Measurements from ENCODE around the gene PLCB3. TPM values are rescaled to one million over a fixed set of nuclear protein-coding genes. Genes with fewer than 3 reads are reported as not detected.

The PLCB3 gene
- total RNA-seq, 2 donors from 2014 or later, result 26.1 to 28.3 TPM

DNA sequence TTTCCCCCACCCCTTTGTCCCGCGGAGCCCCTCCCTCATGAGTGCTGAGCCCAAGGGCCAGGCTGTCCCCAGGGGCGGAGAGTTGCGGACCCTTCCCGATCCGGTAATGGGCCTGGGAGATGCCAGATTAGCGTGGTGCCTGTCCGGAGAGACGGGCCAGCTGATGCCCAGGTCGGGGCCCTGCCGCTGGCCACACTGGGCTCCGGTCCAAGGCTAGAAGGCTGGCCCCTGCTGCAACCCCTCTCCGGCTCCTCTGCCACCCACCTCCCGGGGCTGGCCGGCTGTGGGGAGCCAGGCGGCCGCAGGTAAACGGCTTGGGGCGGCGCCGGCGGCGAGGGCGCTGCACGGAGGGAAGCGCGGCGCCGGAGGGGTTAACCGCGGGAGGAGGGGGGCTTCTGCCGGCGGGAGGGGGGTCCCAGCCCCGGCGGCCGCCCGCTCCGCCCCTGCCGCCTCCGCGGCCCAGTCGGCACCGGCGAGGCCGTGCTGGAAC is 40.0 kb downstream of the PLCB3 start, which contains the start of gene KCNK4:
KCNK4 (plus strand) TSS at position 41 of the 490 bp plus-strand sequence. CDS start 1,717 bp downstream, outside the sequence.
- peak; percentile 77 for DNase-seq (ENCODE audit: low spot score)
- intact Hi-C loops (cut with DNase I), result loop anchor here in 1 of 2 donors (10.0 kb wide), 1 partner anchor 87 kb away; the partner anchor contains the start of gene FERMT3

DNA sequence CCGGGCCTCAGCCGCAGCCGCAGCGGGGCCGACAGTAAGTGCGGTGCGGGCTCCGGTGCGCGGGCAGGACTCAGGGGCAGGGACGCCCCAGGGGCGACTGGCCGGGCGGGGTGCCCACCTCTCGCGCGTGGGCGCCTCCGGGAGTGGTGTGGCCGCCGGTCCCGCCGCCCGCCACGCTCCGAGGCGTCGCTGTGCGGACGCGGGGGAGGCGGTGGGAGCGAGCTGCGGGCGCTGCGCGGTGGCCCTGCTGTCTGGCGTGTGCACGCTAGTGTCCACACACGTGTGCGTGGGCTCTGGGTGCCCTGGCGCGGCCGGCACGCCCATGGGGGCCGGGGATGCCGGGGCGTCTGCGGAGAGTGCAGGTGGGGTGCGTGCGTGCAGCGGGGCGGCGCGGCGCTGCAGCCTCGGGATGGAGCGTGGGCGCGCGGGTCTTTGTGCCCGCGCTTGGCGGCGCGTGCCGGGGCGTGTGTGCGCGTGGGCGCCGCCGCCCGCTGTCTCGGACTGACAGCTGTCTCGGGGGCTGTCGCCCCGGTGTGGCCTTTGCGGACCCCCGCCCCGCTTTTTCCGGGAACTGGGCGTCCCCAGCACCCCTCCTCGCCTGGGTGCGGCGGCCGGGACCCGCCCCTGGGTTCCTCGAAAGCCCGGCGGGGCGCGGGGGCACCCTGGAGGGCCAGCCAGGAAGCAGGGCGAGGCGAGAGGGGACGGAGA is 40.6 kb downstream of the PLCB3 start:
- intact Hi-C loops (cut with DNase I), result loop anchor here in 1 of 2 donors (10.0 kb wide), 1 partner anchor 87 kb away; the partner anchor contains the start of gene FERMT3
- no peak for DNase-seq (ENCODE audit: low spot score)

DNA sequence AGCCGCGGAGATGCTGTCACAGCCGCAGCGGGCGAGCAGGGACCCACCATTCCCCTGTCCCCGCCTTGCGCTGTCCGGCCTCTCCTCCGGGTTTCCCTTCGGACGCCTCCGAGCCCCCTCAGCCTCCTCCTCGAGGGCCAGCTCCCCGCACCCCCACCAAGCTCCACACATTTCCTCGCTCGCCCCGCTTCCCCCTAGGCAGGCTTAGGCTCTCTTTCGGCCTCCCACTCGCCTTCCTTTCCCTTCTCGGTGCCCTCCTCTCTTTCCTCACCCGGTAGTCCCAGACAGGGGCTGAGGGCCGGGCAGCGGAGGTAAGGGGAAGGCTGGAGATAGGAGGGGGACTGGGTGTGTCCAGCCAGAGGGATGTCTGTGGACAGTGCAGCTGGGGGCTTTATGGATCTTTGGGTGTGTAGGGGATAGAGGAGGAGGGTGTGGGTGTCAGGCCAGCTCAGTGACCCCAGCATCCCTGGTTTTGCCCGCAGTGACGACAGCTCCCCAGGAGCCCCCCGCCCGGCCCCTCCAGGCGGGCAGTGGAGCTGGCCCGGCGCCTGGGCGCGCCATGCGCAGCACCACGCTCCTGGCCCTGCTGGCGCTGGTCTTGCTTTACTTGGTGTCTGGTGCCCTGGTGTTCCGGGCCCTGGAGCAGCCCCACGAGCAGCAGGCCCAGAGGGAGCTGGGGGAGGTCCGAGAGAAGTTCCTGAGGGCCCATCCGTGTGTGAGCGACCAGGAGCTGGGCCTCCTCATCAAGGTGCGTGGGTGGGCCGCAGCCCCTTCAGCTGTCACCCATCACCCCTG is 41.3 kb downstream of the PLCB3 start:
- DNase-seq (ENCODE audit: low spot score), result no peak
- intact Hi-C loops (cut with DNase I), result loop anchor here in 1 of 2 donors (10.0 kb wide), 1 partner anchor 88 kb away; the partner anchor contains the start of gene FERMT3

DNA sequence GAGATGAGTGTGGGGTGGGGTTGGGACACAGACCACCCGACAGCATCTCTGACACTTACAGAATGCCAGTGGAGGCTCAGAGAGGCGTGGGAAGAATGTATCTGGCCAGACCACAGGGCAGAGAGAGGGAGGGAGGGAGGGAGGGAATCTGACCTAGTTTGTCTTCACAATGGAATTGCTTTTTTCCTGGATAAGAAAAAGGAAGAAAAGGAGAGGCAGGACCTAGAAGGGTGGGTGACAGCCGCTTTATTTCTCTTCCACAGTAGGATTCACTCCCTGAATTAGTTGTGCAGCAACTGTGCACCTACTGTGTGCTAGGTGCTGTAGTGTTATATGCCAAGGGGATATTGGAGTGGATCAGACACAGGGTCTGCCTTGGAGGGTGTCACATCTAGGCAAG is 43.4 kb downstream of the PLCB3 start:
- intact Hi-C loops (cut with DNase I), result loop anchor here in 1 of 2 donors (10.0 kb wide), 1 partner anchor 90 kb away; the partner anchor contains the start of gene FERMT3
- DNase-seq (ENCODE audit: low spot score), result no peak

GRCh38 chr11:64295760-64296159 is 44.4 kb downstream of the PLCB3 start:
- intact Hi-C loops (cut with DNase I), result loop anchor here in 1 of 2 donors (10.0 kb wide), 1 partner anchor 91 kb away; the partner anchor contains the start of gene FERMT3
- DNase-seq (ENCODE audit: low spot score), result no peak

DNA sequence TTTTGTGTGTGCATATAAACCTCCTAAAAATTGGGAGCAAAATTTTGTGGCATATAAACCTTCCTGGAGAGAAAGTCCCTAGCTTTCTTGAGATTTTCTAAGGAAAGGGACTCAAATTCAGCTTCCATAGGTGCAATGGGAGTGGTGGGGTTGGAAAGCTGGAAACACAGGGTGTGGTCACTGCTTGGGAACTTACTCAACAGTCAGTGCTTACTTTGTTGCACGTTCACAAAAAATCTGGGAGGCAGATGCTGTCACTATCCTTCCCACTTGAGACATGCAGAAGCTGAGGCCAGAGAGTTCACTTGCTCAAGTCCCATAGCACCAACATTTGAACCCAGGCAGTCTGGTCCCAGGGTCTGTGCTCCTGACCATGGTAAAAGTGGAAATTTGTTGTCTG is 44.9 kb downstream of the PLCB3 start:
- intact Hi-C loops (cut with DNase I), result loop anchor here in 1 of 2 donors (10.0 kb wide), 1 partner anchor 91 kb away; the partner anchor contains the start of gene FERMT3
- no peak for DNase-seq (ENCODE audit: low spot score)

DNA sequence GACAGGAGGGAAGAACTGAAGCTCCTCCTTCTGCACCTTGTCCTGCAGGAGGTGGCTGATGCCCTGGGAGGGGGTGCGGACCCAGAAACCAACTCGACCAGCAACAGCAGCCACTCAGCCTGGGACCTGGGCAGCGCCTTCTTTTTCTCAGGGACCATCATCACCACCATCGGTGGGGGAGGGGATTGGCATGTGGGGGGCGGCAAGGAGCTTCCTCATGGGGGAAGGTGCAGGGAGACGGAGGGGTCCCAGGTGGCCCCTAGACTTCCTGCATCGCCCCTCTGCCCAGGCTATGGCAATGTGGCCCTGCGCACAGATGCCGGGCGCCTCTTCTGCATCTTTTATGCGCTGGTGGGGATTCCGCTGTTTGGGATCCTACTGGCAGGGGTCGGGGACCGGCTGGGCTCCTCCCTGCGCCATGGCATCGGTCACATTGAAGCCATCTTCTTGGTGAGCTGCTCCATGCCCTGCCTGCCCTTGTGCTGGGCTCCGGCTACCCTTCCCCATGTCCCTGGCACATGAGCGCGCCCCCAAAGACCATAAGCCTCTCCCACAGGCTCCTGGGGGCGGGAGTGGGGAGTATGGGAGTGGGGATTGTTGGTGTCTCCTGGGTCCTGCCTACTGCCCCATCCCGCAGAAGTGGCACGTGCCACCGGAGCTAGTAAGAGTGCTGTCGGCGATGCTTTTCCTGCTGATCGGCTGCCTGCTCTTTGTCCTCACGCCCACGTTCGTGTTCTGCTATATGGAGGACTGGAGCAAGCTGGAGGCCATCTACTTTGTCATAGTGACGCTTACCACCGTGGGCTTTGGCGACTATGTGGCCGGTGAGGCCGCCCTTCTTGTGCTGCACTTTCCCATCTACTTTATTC is 45.7 kb downstream of the PLCB3 start:
- intact Hi-C loops (cut with DNase I), result loop anchor here in 1 of 2 donors (10.0 kb wide), 1 partner anchor 92 kb away; the partner anchor contains the start of gene FERMT3
- peak; percentile 67 for DNase-seq (ENCODE audit: low spot score)

GRCh38 chr11:64297699-64298358 is 46.5 kb downstream of the PLCB3 start:
- intact Hi-C loops (cut with DNase I), result loop anchor here in 1 of 2 donors (10.0 kb wide), 1 partner anchor 93 kb away; the partner anchor contains the start of gene FERMT3
- DNase-seq (ENCODE audit: low spot score), result peak; percentile 71

- intact Hi-C loops (cut with DNase I), result loop anchor here in 1 of 2 donors (10.0 kb wide), 1 partner anchor 94 kb away; the partner anchor contains the start of gene FERMT3
- peak; percentile 87 for DNase-seq (ENCODE audit: low spot score)
Observed at GRCh38 chr11:64298966-64299846, 47.9 kb downstream of the PLCB3 start.

GRCh38 chr11:64299847-64300648 is 48.7 kb downstream of the PLCB3 start, which contains the start of gene CATSPERZ:
Gene CATSPERZ (plus strand): TSS chr11:64300358. CDS start chr11:64300411, 53 bp downstream.
- DNase-seq (ENCODE audit: low spot score), result peak; percentile 84
- intact Hi-C loops (cut with DNase I), result loop anchor here (5.0 to 10.0 kb wide), 3 partner anchors 55 to 95 kb away; partner anchors contain the start of genes FERMT3 (in 2 of the 2), FKBP2 (in 1 of the 2) and PPP1R14B (in 1 of the 2)

DNA sequence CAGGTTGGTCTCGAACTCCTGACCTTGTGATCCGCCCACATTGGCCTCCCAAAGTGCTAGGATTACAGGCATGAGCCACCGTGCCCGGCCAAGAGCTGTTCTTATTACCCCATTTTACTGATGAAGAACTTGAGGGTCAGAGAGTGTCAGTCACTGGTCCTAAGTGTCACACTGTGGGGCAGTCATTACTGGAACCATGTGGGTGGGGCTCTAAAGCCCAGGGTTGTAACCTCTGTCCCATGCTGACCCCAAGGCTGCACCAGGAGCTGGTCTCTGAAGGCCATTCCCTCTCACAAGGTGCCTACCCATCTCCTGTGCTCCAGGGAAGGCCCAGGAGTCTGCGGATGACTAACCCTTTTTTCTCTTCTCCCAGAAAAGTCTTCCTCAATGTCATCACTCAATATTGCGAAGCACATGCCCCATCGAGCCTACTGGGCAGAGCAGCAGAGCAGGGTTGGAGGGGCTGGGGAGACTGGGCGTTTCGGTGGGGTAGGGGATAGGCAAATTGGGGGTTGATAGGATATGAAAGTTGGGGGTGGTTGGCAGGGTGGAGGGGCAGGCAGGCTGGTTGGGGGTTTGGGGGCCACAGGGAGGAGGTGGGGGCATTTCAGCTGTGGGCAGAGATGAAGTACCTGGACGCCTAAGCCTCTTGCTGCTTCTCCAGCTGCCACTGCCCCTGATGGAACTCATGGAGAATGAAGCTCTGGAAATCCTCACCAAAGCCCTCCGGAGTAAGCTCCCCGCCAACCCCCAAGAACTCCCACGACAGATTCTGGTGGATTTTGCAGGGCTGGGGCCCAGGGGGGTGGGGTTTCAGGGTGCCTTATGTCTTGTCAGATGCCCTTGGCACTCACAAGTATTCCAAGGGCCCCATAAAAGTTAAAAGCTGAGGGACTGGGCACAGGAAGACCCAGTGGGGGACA is 52.0 kb downstream of the PLCB3 start:
- DNase-seq (ENCODE audit: low spot score), result peak; percentile 70
- intact Hi-C loops (cut with DNase I), result loop anchor here (5.0 to 10.0 kb wide), 2 partner anchors 59 to 96 kb away; partner anchors contain the start of genes FERMT3 (in 1 of the 2), FKBP2 (in 1 of the 2) and PPP1R14B (in 1 of the 2)

- DNase-seq (ENCODE audit: low spot score), result peak; percentile 78
- intact Hi-C loops (cut with DNase I), result loop anchor here (5.0 to 10.0 kb wide), 2 partner anchors 59 to 97 kb away; partner anchors contain the start of genes FERMT3 (in 1 of the 2), FKBP2 (in 1 of the 2) and PPP1R14B (in 1 of the 2)
Observed at GRCh38 chr11:64304032-64304315, 52.6 kb downstream of the PLCB3 start.

DNA sequence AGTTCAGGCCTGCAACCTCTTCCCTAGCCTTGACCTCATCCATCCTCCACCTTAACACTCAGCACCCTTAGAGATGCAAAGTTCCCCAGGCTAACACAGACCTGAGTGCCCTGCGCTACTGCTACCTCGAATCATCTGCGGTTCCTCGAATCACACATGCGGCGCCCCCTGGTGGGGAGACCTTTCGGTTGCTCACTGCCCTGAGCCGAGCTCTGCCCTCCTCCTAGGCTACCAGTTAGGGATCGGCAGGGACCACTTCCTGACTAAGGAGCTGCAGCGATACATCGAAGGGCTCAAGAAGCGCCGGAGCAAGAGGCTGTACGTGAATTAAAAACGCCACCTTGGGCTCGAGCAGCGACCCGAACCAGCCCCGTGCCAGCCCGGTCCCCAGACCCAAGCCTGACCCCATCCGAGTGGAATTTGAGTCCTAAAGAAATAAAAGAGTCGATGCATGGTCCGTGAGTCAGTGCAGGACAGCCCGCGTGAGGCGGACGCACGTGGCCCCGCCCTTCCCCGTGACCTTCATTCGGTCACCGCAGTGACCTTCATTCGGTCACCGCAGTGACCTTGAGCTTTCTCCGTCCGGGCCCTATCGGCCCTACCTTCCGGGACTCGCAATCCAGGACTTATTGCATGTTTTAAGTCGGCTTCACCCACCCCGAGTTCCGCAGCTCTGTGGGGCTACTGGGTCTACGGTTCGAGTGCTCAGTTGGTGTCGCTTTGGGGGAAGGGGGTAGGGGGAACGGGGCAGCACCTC is 53.2 kb downstream of the PLCB3 start:
- intact Hi-C loops (cut with DNase I), result loop anchor here (5.0 to 10.0 kb wide), 2 partner anchors 60 to 97 kb away; partner anchors contain the start of genes FERMT3 (in 1 of the 2), FKBP2 (in 1 of the 2) and PPP1R14B (in 1 of the 2)
- peak; percentile 98 for DNase-seq (ENCODE audit: low spot score)

All from posterior vena cava (tissue), 2 donors.